GM18861 (cell line): ENCODE measurements around the gene GLI3.
A peak's percentile ranks its signal among the peaks of the same experiment; 100 is the strongest.

Experiments
- ATAC-seq: cut with Tn5 transposase; IDR thresholded peaks from one replicate; pipeline ENCODE4 v1.9.1; 2021; ENCODE audit not compliant: unreplicated experiment

Gene GLI3

GRCh38 chr7:42236976-42237810 lies at the start of gene GLI3:
GLI3 (minus strand) TSS chr7:42237209; CDS start chr7:42223253, 13,956 bp downstream.
- peak; percentile 60 for ATAC-seq

- ATAC-seq: no peak
Measured at GRCh38 chr7:42285383-42285824, 48.4 kb upstream of the GLI3 start.

DNA sequence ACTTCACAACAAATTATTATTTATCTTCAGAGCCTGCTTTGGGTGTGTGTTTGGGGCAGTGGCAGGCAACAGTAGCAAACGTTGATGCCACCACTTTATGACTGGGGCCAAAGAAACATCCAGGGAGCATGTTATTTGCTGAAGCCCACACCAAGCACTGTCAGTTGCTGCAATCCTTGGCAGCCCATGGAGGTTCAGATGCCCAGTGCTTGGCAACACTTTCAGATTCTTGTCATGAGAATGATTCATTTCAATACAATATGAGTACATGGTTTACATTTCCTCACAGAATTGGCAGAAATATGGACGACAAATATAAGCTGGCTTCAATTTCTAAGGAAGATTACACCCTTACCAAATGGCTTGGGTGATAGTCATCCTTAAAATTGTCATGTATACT lies 46.5 kb upstream of the GLI3 start:
- no peak for ATAC-seq

GRCh38 chr7:42278344-42278743 lies 41.3 kb upstream of the GLI3 start:
- no peak for ATAC-seq

- no peak for ATAC-seq
Measured at GRCh38 chr7:42274053-42274452, 37.0 kb upstream of the GLI3 start.

- no peak for ATAC-seq
Measured at GRCh38 chr7:42272793-42273665, 36.0 kb upstream of the GLI3 start.

GRCh38 chr7:42269161-42269560 lies 32.2 kb upstream of the GLI3 start:
- no peak for ATAC-seq

DNA sequence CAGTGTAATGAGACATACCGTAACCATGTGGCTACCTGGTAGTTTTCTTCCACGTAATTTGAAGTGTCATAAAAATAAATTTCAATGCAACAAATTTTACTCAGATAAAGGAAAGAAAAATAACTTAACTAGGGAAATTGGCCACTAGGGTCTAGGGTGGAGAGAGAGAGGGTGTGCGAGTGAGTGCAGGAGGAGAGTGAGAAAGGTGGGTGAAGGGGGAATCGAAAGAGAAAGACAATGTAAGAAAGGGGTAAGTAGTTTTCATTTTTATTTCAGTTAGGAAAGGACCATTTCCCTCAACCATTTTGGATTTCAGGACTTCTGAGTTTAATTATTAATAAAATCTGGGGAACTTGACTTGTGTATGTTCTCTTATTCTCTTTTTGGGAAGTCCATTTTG lies 27.7 kb upstream of the GLI3 start:
- no peak for ATAC-seq

DNA sequence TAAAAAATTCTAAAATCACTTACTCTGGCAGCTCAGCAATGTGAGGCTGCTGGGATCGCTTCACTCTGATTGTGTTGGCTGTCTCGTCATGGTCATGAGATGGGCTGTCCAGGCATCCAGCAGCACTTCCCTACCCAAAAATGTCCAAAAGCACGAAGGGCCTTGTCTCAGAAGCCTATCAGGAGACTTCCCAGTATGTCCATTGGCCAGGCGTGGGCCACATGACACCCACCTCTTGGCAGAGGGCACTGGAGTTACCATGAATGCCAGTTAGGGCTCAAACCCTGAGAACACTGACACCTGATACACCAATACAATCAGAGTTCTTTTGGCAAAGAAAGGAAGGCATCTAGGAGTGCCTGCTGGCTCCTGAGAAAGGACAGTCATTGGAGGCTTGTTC lies 27.0 kb upstream of the GLI3 start:
- no peak for ATAC-seq

- ATAC-seq: no peak
Measured at GRCh38 chr7:42262964-42263363, 26.0 kb upstream of the GLI3 start.

GRCh38 chr7:42254217-42254616 lies 17.2 kb upstream of the GLI3 start:
- no peak for ATAC-seq

DNA sequence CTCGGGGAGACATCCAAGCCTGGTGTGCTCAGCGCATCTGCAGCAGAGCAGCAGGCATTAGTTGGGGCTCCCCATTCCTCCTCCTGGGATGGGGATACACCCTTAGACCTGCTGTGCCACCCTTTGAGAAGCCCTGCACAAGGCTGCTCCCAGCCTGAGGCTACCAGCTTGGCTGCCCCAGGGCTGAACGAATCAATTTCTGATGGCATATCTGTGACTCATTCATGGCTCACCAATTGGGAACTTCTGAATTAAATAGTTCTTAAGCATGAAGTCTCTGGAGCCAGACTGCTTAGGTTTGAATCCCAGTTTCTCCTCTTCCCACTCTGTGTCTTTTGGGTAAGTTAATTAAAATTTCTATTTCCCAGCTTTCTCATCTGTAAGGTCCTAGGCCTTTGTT lies 16.3 kb upstream of the GLI3 start:
- no peak for ATAC-seq

- ATAC-seq: no peak
Measured at GRCh38 chr7:42250411-42250810, 13.4 kb upstream of the GLI3 start.

GRCh38 chr7:42248579-42248978 lies 11.6 kb upstream of the GLI3 start:
- no peak for ATAC-seq

- ATAC-seq: no peak
Measured at GRCh38 chr7:42247301-42247700, 10.3 kb upstream of the GLI3 start.

- ATAC-seq: no peak
Measured at GRCh38 chr7:42244828-42245227, 7.8 kb upstream of the GLI3 start.

DNA sequence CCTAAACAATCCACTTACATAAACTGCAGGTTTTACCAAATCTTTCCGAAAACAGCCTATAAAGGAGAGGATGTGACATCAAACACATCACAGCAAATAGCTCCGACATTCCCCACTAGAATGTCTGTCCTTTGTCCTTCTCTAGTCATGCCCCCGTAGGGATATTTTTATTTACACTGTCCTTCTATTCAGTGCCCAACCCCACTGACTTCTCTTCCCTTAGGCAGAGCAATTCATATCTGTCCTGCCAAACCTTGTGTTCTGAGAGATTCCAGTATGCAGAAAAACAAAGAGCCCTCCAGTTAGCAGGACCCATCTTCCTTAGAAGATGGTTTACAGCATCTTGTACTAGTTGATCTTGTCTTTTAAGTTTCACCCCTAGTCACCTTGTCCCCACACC lies 5.4 kb upstream of the GLI3 start:
- no peak for ATAC-seq

GRCh38 chr7:42241424-42241823 lies 4.4 kb upstream of the GLI3 start:
- no peak for ATAC-seq

DNA sequence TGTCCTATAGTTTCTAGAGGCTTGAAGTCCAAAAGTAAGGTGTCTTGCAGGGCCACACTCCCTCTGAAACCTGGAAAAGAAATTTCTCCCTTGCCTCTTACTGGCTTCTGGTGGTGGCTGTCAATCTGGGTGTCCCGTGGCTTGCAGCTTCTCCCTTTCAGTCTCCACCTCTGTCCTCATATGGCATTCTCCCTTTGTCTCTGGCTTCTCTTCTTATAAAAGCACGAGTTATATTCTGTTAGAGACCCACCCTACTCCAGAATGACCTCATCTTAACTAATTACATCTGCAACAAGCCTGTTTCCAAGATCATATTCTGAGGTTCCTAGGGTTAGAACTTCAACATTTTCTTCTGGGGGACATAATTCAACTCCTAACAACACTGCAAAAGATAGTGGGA lies 3.4 kb upstream of the GLI3 start:
- ATAC-seq: no peak

GRCh38 chr7:42238709-42239366 lies 1.8 kb upstream of the GLI3 start:
- ATAC-seq: no peak

GRCh38 chr7:42237811-42238541 lies 967 bp upstream of the GLI3 start:
- no peak for ATAC-seq
